Memory B cell (primary cell): ENCODE measurements around the gene CCDC175.

ENCODE experiments used
- ATAC-seq: fragments of 150-1000 bp; cut with Tn5 transposase; 2 replicates; pipeline ENCODE4 v1.10.0; 2021; ENCODE audit warnings: low read depth, mild to moderate bottlenecking, moderate library complexity
- DNase-seq, 2 donors: peaks; one replicate each; pipeline ENCODE4 v3.0.0; 2022; ENCODE audit warnings: low spot score in 2 of 2
- H3K27ac Mint-ChIP-seq: one replicate; pipeline ENCODE4 v1.8.0; 2022; ENCODE audit warnings: mild to moderate bottlenecking, moderate library complexity, mixed read lengths
- H3K27me3 Mint-ChIP-seq: one replicate; pipeline ENCODE4 v1.8.0; 2022; ENCODE audit warnings: mixed read lengths
- H3K36me3 Mint-ChIP-seq: one replicate; pipeline ENCODE4 v1.8.0; 2022; ENCODE audit warnings: mild to moderate bottlenecking, mixed read lengths
- H3K4me1 Mint-ChIP-seq: one replicate; pipeline ENCODE4 v1.8.0; 2022; ENCODE audit warnings: mixed read lengths
- H3K4me3 Mint-ChIP-seq: one replicate; pipeline ENCODE4 v1.8.0; 2022; ENCODE audit warnings: mild to moderate bottlenecking, moderate library complexity, mixed read lengths
- H3K9me3 Mint-ChIP-seq: one replicate; pipeline ENCODE4 v1.8.0; 2022; ENCODE audit warnings: mixed read lengths

The CCDC175 gene

GRCh38 chr14:59520224-59520623 is 56.4 kb downstream of the CCDC175 start:
- Mint-ChIP-seq H3K4me3 (no peak overlapping the region), H3K27me3 (peaks cover 1% of the 10 kb centered on the region), H3K9me3 (no peaks in the 10 kb centered on the region), H3K4me1 (no peaks in the 10 kb centered on the region), H3K36me3 (no peaks in the 10 kb centered on the region), H3K27ac (no peak overlapping the region)
- ATAC-seq (no peak), DNase-seq (no peak)

DNA sequence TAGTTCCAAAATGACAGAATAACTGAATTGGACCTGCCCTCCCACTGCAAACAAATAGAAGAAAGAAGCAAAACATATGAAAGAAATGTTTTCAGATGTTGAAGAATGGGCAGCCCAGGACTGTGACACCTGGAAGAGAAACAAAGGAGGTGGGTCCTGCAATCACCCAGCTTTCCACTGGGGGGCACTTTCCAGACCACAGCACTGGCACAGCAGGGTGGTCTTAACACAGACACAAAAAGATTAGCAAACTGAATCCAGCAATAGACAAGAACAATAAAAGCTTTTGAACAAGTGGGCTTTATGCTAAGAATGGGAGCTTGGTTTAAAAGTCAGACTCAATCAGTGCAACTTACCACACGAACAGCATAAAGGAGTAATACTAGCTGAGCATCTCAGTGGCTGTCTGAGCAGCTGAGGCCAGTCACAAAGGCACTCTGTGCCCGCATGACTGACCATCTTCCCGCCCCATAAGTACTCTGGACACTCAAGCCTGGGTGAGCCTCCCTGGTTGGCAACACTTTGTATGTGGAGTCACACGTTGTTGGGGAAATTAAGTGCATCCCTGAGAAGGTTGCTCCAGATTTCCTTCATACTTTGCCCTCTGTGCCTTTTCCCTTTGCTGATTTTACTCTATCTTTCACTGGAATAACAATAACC is 64.6 kb downstream of the CCDC175 start:
- peaks cover 1% of the 10 kb centered on the region for H3K9me3 Mint-ChIP-seq
- no peak overlapping the region for H3K27ac Mint-ChIP-seq
- DNase-seq: no peak
- ATAC-seq: no peak
- H3K4me1 Mint-ChIP-seq: no peaks in the 10 kb centered on the region
- no peak overlapping the region for H3K4me3 Mint-ChIP-seq
- H3K27me3 Mint-ChIP-seq: peaks cover 1% of the 10 kb centered on the region
- H3K36me3 Mint-ChIP-seq: no peaks in the 10 kb centered on the region

GRCh38 chr14:59510966-59511365 is 65.6 kb downstream of the CCDC175 start:
- ATAC-seq (no peak), DNase-seq (no peak)
- peaks cover 1% of the 10 kb centered on the region for H3K27me3 Mint-ChIP-seq
- no peak overlapping the region for H3K4me3 Mint-ChIP-seq
- H3K9me3 Mint-ChIP-seq: peaks cover 1% of the 10 kb centered on the region
- no peak overlapping the region for H3K27ac Mint-ChIP-seq
- H3K4me1 Mint-ChIP-seq: no peaks in the 10 kb centered on the region
- no peaks in the 10 kb centered on the region for H3K36me3 Mint-ChIP-seq

DNA sequence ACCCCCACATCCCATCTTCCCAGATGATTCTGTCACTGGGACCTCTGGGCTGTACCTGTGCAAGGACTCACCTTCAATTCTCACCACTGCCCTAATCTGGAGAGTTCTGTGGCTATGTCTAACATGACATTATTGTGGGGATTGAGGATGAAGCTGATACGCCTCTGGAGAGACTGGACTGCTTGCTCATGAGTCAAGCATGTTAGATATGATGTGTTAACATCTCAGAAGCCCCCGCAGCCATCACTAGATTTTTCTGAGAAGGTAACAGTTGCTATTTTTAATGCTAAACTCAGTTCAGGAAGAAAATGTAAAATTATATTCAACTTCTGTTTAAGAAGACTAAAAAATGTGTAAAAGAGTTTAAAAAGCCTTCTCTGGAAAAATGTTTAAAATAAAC is 66.6 kb downstream of the CCDC175 start:
- Mint-ChIP-seq H3K4me1 (no peaks in the 10 kb centered on the region), H3K4me3 (no peak overlapping the region), H3K9me3 (peaks cover 1% of the 10 kb centered on the region), H3K36me3 (no peaks in the 10 kb centered on the region), H3K27ac (no peak overlapping the region), H3K27me3 (peaks cover 1% of the 10 kb centered on the region)
- DNase-seq (no peak), ATAC-seq (no peak)

GRCh38 chr14:59509101-59509500 is 67.5 kb downstream of the CCDC175 start:
- ATAC-seq: no peak
- Mint-ChIP-seq H3K9me3 (no peaks in the 10 kb centered on the region), H3K36me3 (no peaks in the 10 kb centered on the region), H3K4me3 (no peak overlapping the region), H3K4me1 (no peaks in the 10 kb centered on the region), H3K27me3 (no peaks in the 10 kb centered on the region), H3K27ac (no peak overlapping the region)
- DNase-seq: no peak

DNA sequence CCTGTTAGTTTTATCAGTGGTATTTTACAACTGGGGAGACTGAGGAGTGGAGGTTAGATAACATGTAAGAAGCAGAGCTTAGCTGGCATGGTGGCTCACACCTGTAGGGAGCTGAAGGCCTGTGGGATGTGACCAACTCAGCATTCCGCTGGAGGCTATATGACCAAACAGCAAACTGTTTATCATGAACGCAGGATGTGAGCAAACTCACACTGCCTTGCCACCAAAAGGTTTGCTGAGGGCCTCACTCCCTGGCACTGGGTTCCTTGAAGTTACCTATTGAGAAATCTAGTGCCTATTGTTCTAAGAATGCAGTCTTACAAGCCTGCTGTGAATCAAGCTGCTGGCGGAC is 68.9 kb downstream of the CCDC175 start:
- Mint-ChIP-seq H3K9me3 (no peaks in the 10 kb centered on the region), H3K36me3 (peaks cover 2% of the 10 kb centered on the region), H3K27me3 (no peaks in the 10 kb centered on the region), H3K4me1 (no peaks in the 10 kb centered on the region), H3K4me3 (no peak overlapping the region), H3K27ac (no peak overlapping the region)
- ATAC-seq (no peak), DNase-seq (no peak)

- H3K4me3 Mint-ChIP-seq: no peak overlapping the region
- no peaks in the 10 kb centered on the region for H3K9me3 Mint-ChIP-seq
- ATAC-seq (peak; percentile 59), DNase-seq (peak; percentile 23 to 28)
- H3K36me3 Mint-ChIP-seq: peaks cover 2% of the 10 kb centered on the region
- no peak overlapping the region for H3K27ac Mint-ChIP-seq
- no peaks in the 10 kb centered on the region for H3K4me1 Mint-ChIP-seq
- no peaks in the 10 kb centered on the region for H3K27me3 Mint-ChIP-seq
Measured at GRCh38 chr14:59507063-59507751, 69.4 kb downstream of the CCDC175 start.

GRCh38 chr14:59503256-59503655 is 73.4 kb downstream of the CCDC175 start:
- Mint-ChIP-seq H3K27me3 (no peaks in the 10 kb centered on the region), H3K36me3 (peaks cover 6% of the 10 kb centered on the region), H3K4me3 (no peak overlapping the region), H3K4me1 (no peaks in the 10 kb centered on the region), H3K27ac (no peak overlapping the region), H3K9me3 (no peaks in the 10 kb centered on the region)
- no peak for ATAC-seq
- DNase-seq: no peak

DNA sequence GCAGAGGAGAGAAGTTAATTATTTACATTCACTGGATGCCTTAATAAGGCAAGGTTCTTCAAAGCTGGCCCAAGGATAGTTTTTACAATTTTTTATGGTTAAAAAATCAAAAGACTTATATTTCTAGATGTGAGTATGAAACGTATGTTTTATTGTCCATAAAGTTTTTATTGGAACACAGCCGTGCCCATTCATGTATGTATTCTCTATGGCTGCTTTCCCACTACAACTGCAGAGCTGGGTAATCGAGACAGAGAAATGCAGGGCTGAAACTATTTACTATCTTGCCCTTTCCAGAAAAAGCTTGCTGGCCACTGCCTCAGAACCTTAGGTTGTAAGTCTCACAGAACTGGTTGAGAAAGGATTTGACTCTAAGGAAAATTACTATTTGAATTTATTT is 75.9 kb downstream of the CCDC175 start:
- no peak overlapping the region for H3K27ac Mint-ChIP-seq
- H3K36me3 Mint-ChIP-seq: peaks cover 14% of the 10 kb centered on the region
- H3K4me1 Mint-ChIP-seq: peaks cover 5% of the 10 kb centered on the region
- no peak for DNase-seq
- no peaks in the 10 kb centered on the region for H3K9me3 Mint-ChIP-seq
- H3K27me3 Mint-ChIP-seq: no peaks in the 10 kb centered on the region
- ATAC-seq: no peak
- H3K4me3 Mint-ChIP-seq: no peak overlapping the region

- peaks cover 27% of the 10 kb centered on the region for H3K4me1 Mint-ChIP-seq
- H3K27ac Mint-ChIP-seq: no peak overlapping the region
- DNase-seq (no peak), ATAC-seq (no peak)
- H3K4me3 Mint-ChIP-seq: no peak overlapping the region
- H3K36me3 Mint-ChIP-seq: peaks cover 57% of the 10 kb centered on the region
- no peaks in the 10 kb centered on the region for H3K9me3 Mint-ChIP-seq
- H3K27me3 Mint-ChIP-seq: no peaks in the 10 kb centered on the region
Measured at GRCh38 chr14:59492384-59492783, 84.2 kb downstream of the CCDC175 start.

- DNase-seq (no peak), ATAC-seq (no peak)
- Mint-ChIP-seq H3K27ac (no peak overlapping the region), H3K4me1 (peaks cover 22% of the 10 kb centered on the region), H3K36me3 (peaks cover 51% of the 10 kb centered on the region), H3K9me3 (no peaks in the 10 kb centered on the region), H3K27me3 (no peaks in the 10 kb centered on the region), H3K4me3 (no peak overlapping the region)
Measured at GRCh38 chr14:59490756-59491155, 85.9 kb downstream of the CCDC175 start.

DNA sequence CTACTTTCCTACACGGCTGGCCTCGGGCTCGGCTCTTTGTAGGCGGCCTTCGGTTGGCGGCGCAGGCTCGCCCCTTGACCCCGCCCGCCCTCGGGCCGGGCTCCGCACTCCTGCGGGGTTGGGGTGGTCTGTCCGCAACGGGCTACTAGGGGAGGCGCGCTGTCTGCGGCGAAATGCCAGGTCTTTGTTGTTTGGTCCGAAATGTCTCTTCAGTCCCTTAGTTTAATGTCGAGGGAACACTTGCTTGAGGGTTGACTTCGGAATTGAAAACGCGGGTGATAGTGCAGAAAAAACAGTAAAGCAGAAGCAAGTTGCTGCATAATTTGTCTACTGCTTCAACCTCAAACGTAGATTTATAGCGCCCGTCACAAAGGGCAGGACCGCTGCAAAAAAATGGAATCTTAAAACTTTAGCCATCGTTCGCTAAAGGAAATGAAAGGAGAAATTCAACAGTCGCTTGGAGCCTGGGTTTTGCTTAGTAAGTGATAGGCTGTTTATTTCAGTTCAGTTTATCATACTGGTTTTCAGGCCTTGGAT is 91.9 kb downstream of the CCDC175 start:
- no peaks in the 10 kb centered on the region for H3K27me3 Mint-ChIP-seq
- peak; percentile 44 for ATAC-seq
- H3K27ac Mint-ChIP-seq: peak overlapping the region; percentile 89
- peaks cover 41% of the 10 kb centered on the region for H3K4me1 Mint-ChIP-seq
- H3K36me3 Mint-ChIP-seq: peaks cover 19% of the 10 kb centered on the region
- H3K9me3 Mint-ChIP-seq: no peaks in the 10 kb centered on the region
- no peak for DNase-seq
- H3K4me3 Mint-ChIP-seq: peak overlapping the region; percentile 93

- peak within 1 kb of the TSS; percentile 93 for H3K4me3 Mint-ChIP-seq
- ATAC-seq (peak; percentile 91), DNase-seq (peak; percentile 95 to 96)
- H3K4me1 Mint-ChIP-seq: peaks cover 38% of the 10 kb centered on the region
- H3K27ac Mint-ChIP-seq: peak within 1 kb of the TSS; percentile 89
- no peaks in the 10 kb centered on the region for H3K9me3 Mint-ChIP-seq
- peaks cover 13% of the 10 kb centered on the region for H3K36me3 Mint-ChIP-seq
- H3K27me3 Mint-ChIP-seq: no peaks in the 10 kb centered on the region
Measured at GRCh38 chr14:59483819-59484638, 92.6 kb downstream of the CCDC175 start, which contains the start of the genes JKAMP and L3HYPDH. JKAMP (plus strand) TSS chr14:59484517; CDS start chr14:59484590, 73 bp downstream. L3HYPDH (minus strand) TSS chr14:59484408; CDS start chr14:59484316, 92 bp downstream.

DNA sequence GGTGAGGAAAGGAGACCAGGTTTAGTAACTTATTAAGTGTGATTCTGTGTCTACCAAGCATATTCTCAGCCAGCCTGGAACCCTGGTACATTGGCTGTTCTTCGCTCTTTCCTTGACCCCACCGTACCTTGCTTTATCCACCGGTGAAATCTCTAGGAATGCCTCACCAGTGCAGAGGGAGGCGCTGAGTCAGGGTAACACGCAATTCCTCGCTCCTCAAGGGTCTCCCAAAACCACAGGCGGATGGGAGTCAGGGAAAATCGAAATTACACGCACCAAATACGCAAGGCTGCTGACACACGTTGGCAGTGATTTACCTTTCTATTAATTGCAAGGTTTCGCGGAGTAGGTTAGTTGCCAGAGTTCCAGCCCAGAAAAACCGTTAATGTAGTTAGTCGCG is 93.2 kb downstream of the CCDC175 start:
- ATAC-seq: no peak
- Mint-ChIP-seq H3K36me3 (peaks cover 11% of the 10 kb centered on the region), H3K4me1 (peaks cover 33% of the 10 kb centered on the region), H3K27ac (peak overlapping the region; percentile 89), H3K27me3 (no peaks in the 10 kb centered on the region), H3K4me3 (peak overlapping the region; percentile 93), H3K9me3 (no peaks in the 10 kb centered on the region)
- DNase-seq: no peak
